Neuronal stem cell (in vitro differentiated cells): ENCODE data around the gene ZFP36L1. TPM values are rescaled to one million over a fixed set of nuclear protein-coding genes. Genes with fewer than 3 reads are reported as not detected.
A peak's percentile ranks its signal among the peaks of the same experiment; 100 is the strongest.

Experiments used
- DNase-seq: peaks from one replicate; pipeline ENCODE4 v3.0.0-alpha.2; 2013; ENCODE audit warnings: low spot score
- H2AFZ ChIP-seq: one replicate; pipeline ENCODE4 v1.6.1; 2013; ENCODE audit warnings: mild to moderate bottlenecking, low read length, inconsistent platforms
- H2AK5ac ChIP-seq: 2 replicates; pipeline ENCODE4 v1.6.1; 2013; ENCODE audit warnings: low read depth, mild to moderate bottlenecking, inconsistent platforms, low read length, moderate library complexity, mixed read lengths
- H2BK120ac ChIP-seq: 2 replicates; pipeline ENCODE4 v1.6.1; 2013; ENCODE audit warnings: low read depth, mild to moderate bottlenecking, inconsistent platforms, low read length, moderate library complexity, mixed read lengths
- H2BK12ac ChIP-seq: one replicate; pipeline ENCODE4 v1.6.1; 2013; ENCODE audit warnings: low read length, inconsistent platforms
- H2BK15ac ChIP-seq: 2 replicates; pipeline ENCODE4 v1.6.1; 2013; ENCODE audit warnings: mild to moderate bottlenecking, low read length, inconsistent platforms, mixed read lengths
- H2BK5ac ChIP-seq: one replicate; pipeline ENCODE4 v1.6.1; 2013; ENCODE audit warnings: inconsistent platforms, mild to moderate bottlenecking, low read length, moderate library complexity
- H3K14ac ChIP-seq: one replicate; pipeline ENCODE4 v1.6.1; 2013; ENCODE audit warnings: low read length, inconsistent platforms
- H3K18ac ChIP-seq: 2 replicates; pipeline ENCODE4 v1.6.1; 2013; ENCODE audit warnings: low read length, inconsistent platforms
- H3K23ac ChIP-seq: 2 replicates; pipeline ENCODE4 v1.6.1; 2013; ENCODE audit warnings: low read depth, mild to moderate bottlenecking, mixed read lengths, low read length, inconsistent platforms; ENCODE audit not compliant: poor library complexity
- H3K27ac ChIP-seq: replicated peaks from 3 replicates; pipeline ENCODE4 v1.5.1; 2013; ENCODE audit warnings: low read length, inconsistent platforms
- H3K27me3 ChIP-seq, 3 experiments: 2 replicates each; pipeline ENCODE4 v1.6.1; 2013; ENCODE audit warnings: low read length in 3 of 3, mild to moderate bottlenecking in 2 of 3, inconsistent platforms in 1 of 3, low read depth in 1 of 3, mixed read lengths in 1 of 3, moderate library complexity in 1 of 3; ENCODE audit not compliant: control insufficient read depth in 3 of 3, insufficient read depth in 3 of 3
- H3K36me3 ChIP-seq, 2 donors: replicated peaks in 1 of 2; 2 replicates each; pipeline ENCODE4 v1.6.1; 2013; ENCODE audit warnings: low read length in 2 of 2; ENCODE audit not compliant: control insufficient read depth in 2 of 2, insufficient read depth in 2 of 2
- H3K4ac ChIP-seq: 2 replicates; pipeline ENCODE4 v1.6.1; 2013; ENCODE audit warnings: inconsistent platforms, mild to moderate bottlenecking, low read length, moderate library complexity
- H3K4me1 ChIP-seq, 2 donors: 1 replicate in 1 of 2; 2 replicates in 1 of 2; pipeline ENCODE4 v1.6.1; 2013; ENCODE audit warnings: low read length in 2 of 2, low read depth in 1 of 2; ENCODE audit not compliant: control insufficient read depth in 2 of 2, insufficient read depth in 1 of 2
- H3K4me2 ChIP-seq: one replicate; pipeline ENCODE4 v1.6.1; 2013; ENCODE audit warnings: mild to moderate bottlenecking, low read length, inconsistent platforms; ENCODE audit not compliant: insufficient read depth, poor library complexity, severe bottlenecking
- H3K4me3 ChIP-seq, 2 donors: 2 replicates each; pipeline ENCODE4 v1.5.1; 2013; ENCODE audit warnings: low read length in 2 of 2, mild to moderate bottlenecking in 2 of 2, inconsistent platforms in 1 of 2, moderate library complexity in 1 of 2
- H3K79me1 ChIP-seq: one replicate; pipeline ENCODE4 v1.6.1; 2013; ENCODE audit warnings: low read depth, mild to moderate bottlenecking, inconsistent platforms, low read length, moderate library complexity
- H3K9ac ChIP-seq: one replicate; pipeline ENCODE4 v1.6.1; 2013; ENCODE audit warnings: mild to moderate bottlenecking, low read depth, low read length, inconsistent platforms; ENCODE audit not compliant: poor library complexity
- H3K9me3 ChIP-seq, 2 donors: replicated peaks in 1 of 2; 2 replicates each; pipeline versions ENCODE3 to v1.6.1; 2013; ENCODE audit warnings: low read length in 2 of 2, mild to moderate bottlenecking in 2 of 2, inconsistent platforms in 1 of 2, low read depth in 1 of 2, mixed read lengths in 1 of 2, moderate library complexity in 1 of 2; ENCODE audit not compliant: control insufficient read depth in 2 of 2, insufficient read depth in 1 of 2
- H4K8ac ChIP-seq: one replicate; pipeline ENCODE4 v1.6.1; 2013; ENCODE audit warnings: low read depth, mild to moderate bottlenecking, inconsistent platforms, low read length, moderate library complexity
- H4K91ac ChIP-seq: one replicate; pipeline ENCODE4 v1.6.1; 2013; ENCODE audit warnings: low read length, low read depth, mild to moderate bottlenecking, inconsistent platforms; ENCODE audit not compliant: poor library complexity
- WGBS, 2 donors: extraction: QIAGEN DNeasy Blood & Tissue Kit; methylation state at CpG; one replicate each; pipeline ENCODE4 v1.1.7; 2013; ENCODE audit warnings: missing lambda C conversion rate in 2 of 2, mixed read lengths in 1 of 2; ENCODE audit not compliant: insufficient read length in 2 of 2, insufficient replicate concordance in 1 of 2; ENCODE audit errors: extremely low coverage in 2 of 2; 5-methylcytosine and 5-hydroxymethylcytosine counted together
- polyA plus RNA-seq, 2 experiments: library from polyadenylated mRNA; stranded (reverse); fragments of 200-250 nt; gene quantifications; one replicate each; pipeline ENCODE4 v1.2.3, GENCODE V29; 2013

Gene ZFP36L1
- 270 TPM for polyA plus RNA-seq (2013, experiment 1 of 2)
- polyA plus RNA-seq (2013, experiment 2 of 2), result 294 TPM

GRCh38 chr14:68792979-68793733, at the start of gene ZFP36L1:
TSS of gene ZFP36L1 (minus strand) at chr14:68793067. CDS start at chr14:68792938, 129 bp downstream.
- peak within 1 kb of the TSS; percentile 4 for H2BK15ac ChIP-seq
- peaks cover 23 to 24% of the 10 kb centered on the region in 2 donors for H3K4me1 ChIP-seq
- H2BK12ac ChIP-seq, result no peak within 1 kb of the TSS
- peak within 1 kb of the TSS; percentile 82 for H3K4me2 ChIP-seq
- H3K14ac ChIP-seq, result peak within 1 kb of the TSS; percentile 92
- no peak within 1 kb of the TSS for H4K8ac ChIP-seq
- no peak within 1 kb of the TSS for H4K91ac ChIP-seq
- H3K23ac ChIP-seq, result peak within 1 kb of the TSS; percentile 98
- H3K9me3 ChIP-seq, result peaks cover 0 to 5% of the 10 kb centered on the region in 2 donors
- peak; percentile 98 for DNase-seq
- WGBS, 2 donors, result no CpG with 5 or more reads among the region's 51 CpGs
- H3K36me3 ChIP-seq, result peaks cover 20 to 38% of the 10 kb centered on the region in 2 donors
- H2AK5ac ChIP-seq, result peak within 1 kb of the TSS; percentile 78
- peak within 1 kb of the TSS; percentile 92 to 99 for H3K4me3 ChIP-seq
- peak within 1 kb of the TSS; percentile 73 for H2BK120ac ChIP-seq
- H3K4ac ChIP-seq, result no peak within 1 kb of the TSS
- peak within 1 kb of the TSS; percentile 97 for H2BK5ac ChIP-seq
- H3K9ac ChIP-seq, result peak within 1 kb of the TSS; percentile 96
- H3K27me3 ChIP-seq, result no peaks in the 10 kb centered on the region
- peaks cover 9% of the 10 kb centered on the region for H3K79me1 ChIP-seq
- H3K18ac ChIP-seq, result peak within 1 kb of the TSS; percentile 97
- peak within 1 kb of the TSS; percentile 75 for H2AFZ ChIP-seq
- H3K27ac ChIP-seq, result peak within 1 kb of the TSS; percentile 99

GRCh38 chr14:68842298-68842697, 49.4 kb upstream of the ZFP36L1 start:
- no peak overlapping the region for H2BK12ac ChIP-seq
- no peak overlapping the region for H2BK120ac ChIP-seq
- H2BK15ac ChIP-seq, result no peak overlapping the region
- H3K27me3 ChIP-seq, result no peaks in the 10 kb centered on the region
- no peak for DNase-seq
- H3K4me3 ChIP-seq, result no peak overlapping the region
- no peak overlapping the region for H3K4ac ChIP-seq
- no CpG with 5 or more reads among the region's 5 CpGs for WGBS, 2 donors
- no peak overlapping the region for H3K18ac ChIP-seq
- no peak overlapping the region for H3K9ac ChIP-seq
- H3K79me1 ChIP-seq, result no peaks in the 10 kb centered on the region
- no peak overlapping the region for H3K27ac ChIP-seq
- no peak overlapping the region for H4K8ac ChIP-seq
- H2BK5ac ChIP-seq, result no peak overlapping the region
- no peak overlapping the region for H3K23ac ChIP-seq
- no peak overlapping the region for H2AFZ ChIP-seq
- peaks cover 0 to 7% of the 10 kb centered on the region in 2 donors for H3K4me1 ChIP-seq
- no peak overlapping the region for H3K4me2 ChIP-seq
- H3K36me3 ChIP-seq, result no peaks in the 10 kb centered on the region
- no peak overlapping the region for H4K91ac ChIP-seq
- no peak overlapping the region for H3K14ac ChIP-seq
- H2AK5ac ChIP-seq, result no peak overlapping the region
- peaks cover 1 to 10% of the 10 kb centered on the region in 2 donors for H3K9me3 ChIP-seq

GRCh38 chr14:68841016-68841809, 48.3 kb upstream of the ZFP36L1 start:
- no peak overlapping the region for H2BK120ac ChIP-seq
- no peak overlapping the region for H2BK12ac ChIP-seq
- H4K91ac ChIP-seq, result no peak overlapping the region
- H3K27ac ChIP-seq, result no peak overlapping the region
- no peak for DNase-seq
- no peak overlapping the region for H3K4me2 ChIP-seq
- H3K9ac ChIP-seq, result no peak overlapping the region
- H2AK5ac ChIP-seq, result no peak overlapping the region
- H4K8ac ChIP-seq, result no peak overlapping the region
- peak overlapping the region; percentile 52 for H2AFZ ChIP-seq
- H3K4me1 ChIP-seq, result peaks cover 0 to 7% of the 10 kb centered on the region in 2 donors
- H3K36me3 ChIP-seq, result no peaks in the 10 kb centered on the region
- no peak overlapping the region for H3K18ac ChIP-seq
- H2BK15ac ChIP-seq, result no peak overlapping the region
- peaks cover 3 to 13% of the 10 kb centered on the region in 2 donors for H3K9me3 ChIP-seq
- H3K79me1 ChIP-seq, result no peaks in the 10 kb centered on the region
- no peak overlapping the region for H2BK5ac ChIP-seq
- no peaks in the 10 kb centered on the region for H3K27me3 ChIP-seq
- H3K23ac ChIP-seq, result no peak overlapping the region
- H3K4me3 ChIP-seq, result no peak overlapping the region
- H3K4ac ChIP-seq, result no peak overlapping the region
- H3K14ac ChIP-seq, result no peak overlapping the region
- no CpG with 5 or more reads among the region's 6 CpGs for WGBS, 2 donors

- no peak overlapping the region for H2BK12ac ChIP-seq
Observed at GRCh38 chr14:68840454-68840853, 47.6 kb upstream of the ZFP36L1 start.

More at GRCh38 chr14:68840454-68840853, 47.6 kb upstream of the ZFP36L1 start:
- no peaks in the 10 kb centered on the region for H3K27me3 ChIP-seq
- H3K4me2 ChIP-seq, result no peak overlapping the region
- H3K18ac ChIP-seq, result no peak overlapping the region
- H3K9ac ChIP-seq, result no peak overlapping the region
- no peak overlapping the region for H3K4me3 ChIP-seq
- H3K9me3 ChIP-seq, result peaks cover 3 to 17% of the 10 kb centered on the region in 2 donors
- DNase-seq, result no peak
- no peak overlapping the region for H3K23ac ChIP-seq
- no peak overlapping the region for H3K14ac ChIP-seq
- no peak overlapping the region for H2BK5ac ChIP-seq
- no peak overlapping the region for H2BK15ac ChIP-seq
- no peak overlapping the region for H2AFZ ChIP-seq
- H3K36me3 ChIP-seq, result no peaks in the 10 kb centered on the region
- H3K79me1 ChIP-seq, result no peaks in the 10 kb centered on the region
- H3K4me1 ChIP-seq, result peaks cover 0 to 7% of the 10 kb centered on the region in 2 donors
- H2BK120ac ChIP-seq, result no peak overlapping the region
- H4K91ac ChIP-seq, result no peak overlapping the region
- H3K27ac ChIP-seq, result no peak overlapping the region
- H2AK5ac ChIP-seq, result no peak overlapping the region
- no peak overlapping the region for H3K4ac ChIP-seq
- H4K8ac ChIP-seq, result no peak overlapping the region
- WGBS, 2 donors, result no CpG with 5 or more reads among the region's 2 CpGs
